HK-2 (cell line): ENCODE results near the gene CLK2.
A peak's percentile ranks its signal among the peaks of the same experiment; 100 is the strongest.

Experiments used
- DNase-seq: peaks from one replicate; pipeline ENCODE4 v3.0.0-alpha.2; 2018; ENCODE audit not compliant: unreplicated experiment

The CLK2 gene

GRCh38 chr1:155273343-155274245 lies at the start of gene CLK2:
Gene CLK2 (minus strand): TSS chr1:155273504. CDS start chr1:155270977, 2,527 bp downstream.
- peak; percentile 95 for DNase-seq

GRCh38 chr1:155322571-155322952 lies 49.3 kb upstream of the CLK2 start:
- no peak for DNase-seq

- no peak for DNase-seq
These were observed 48.6 kb upstream of the CLK2 start for GRCh38 chr1:155321639-155322503.

GRCh38 chr1:155320661-155321617 lies 47.6 kb upstream of the CLK2 start, which contains the start of gene RUSC1:
Gene RUSC1 (plus strand): TSS chr1:155320894. CDS start chr1:155321774, 880 bp downstream.
- no peak for DNase-seq

GRCh38 chr1:155320252-155320651 lies 46.9 kb upstream of the CLK2 start:
- DNase-seq: no peak

- DNase-seq: no peak
These were observed 46.2 kb upstream of the CLK2 start for GRCh38 chr1:155319536-155319935.

GRCh38 chr1:155318082-155318481 lies 44.8 kb upstream of the CLK2 start:
- no peak for DNase-seq

- DNase-seq: no peak
These were observed 43.6 kb upstream of the CLK2 start for GRCh38 chr1:155316922-155317321.

GRCh38 chr1:155313261-155313660 lies 40.0 kb upstream of the CLK2 start:
- DNase-seq: no peak

- DNase-seq: no peak
These were observed 36.2 kb upstream of the CLK2 start for GRCh38 chr1:155309423-155310021.

GRCh38 chr1:155308493-155309422 lies 35.5 kb upstream of the CLK2 start, which contains the start of gene FDPS:
Gene FDPS (plus strand): TSS chr1:155308866. CDS start chr1:155309790, 924 bp downstream.
- peak; percentile 99 for DNase-seq

GRCh38 chr1:155307247-155307740 lies 34.0 kb upstream of the CLK2 start:
- DNase-seq: no peak

GRCh38 chr1:155305881-155306391 lies 32.6 kb upstream of the CLK2 start:
- DNase-seq: no peak

GRCh38 chr1:155304558-155305063 lies 31.3 kb upstream of the CLK2 start:
- no peak for DNase-seq

GRCh38 chr1:155301342-155301841 lies 28.1 kb upstream of the CLK2 start, which contains the start of gene PKLR:
Gene PKLR (minus strand): TSS chr1:155301438. CDS start chr1:155301395, 43 bp downstream.
- no peak for DNase-seq

GRCh38 chr1:155300553-155301329 lies 27.4 kb upstream of the CLK2 start:
- no peak for DNase-seq

GRCh38 chr1:155300024-155300423 lies 26.7 kb upstream of the CLK2 start:
- DNase-seq: no peak

- no peak for DNase-seq
These were observed 24.1 kb upstream of the CLK2 start for GRCh38 chr1:155297384-155297783.
